Measurements from ENCODE around the gene SLC4A1.

Gene SLC4A1

GRCh38 chr17:44219616-44220212 lies 48.2 kb downstream of the SLC4A1 start, which contains the start of gene UBTF:
TSS of gene UBTF (minus strand) at chr17:44219675. CDS start at chr17:44218229, 1,446 bp downstream.
- DNase-seq = peak; percentile 66

GRCh38 chr17:44219108-44219615 lies 48.8 kb downstream of the SLC4A1 start:
- DNase-seq = peak; percentile 34

- DNase-seq = peak; percentile 94
These were observed 49.4 kb downstream of the SLC4A1 start for GRCh38 chr17:44218344-44219107.

GRCh38 chr17:44217738-44218343 lies 50.1 kb downstream of the SLC4A1 start:
- DNase-seq = no peak

- DNase-seq = no peak
These were observed 51.2 kb downstream of the SLC4A1 start for GRCh38 chr17:44216694-44217093.

- no peak for DNase-seq
These were observed 51.8 kb downstream of the SLC4A1 start for GRCh38 chr17:44216173-44216572.

DNA sequence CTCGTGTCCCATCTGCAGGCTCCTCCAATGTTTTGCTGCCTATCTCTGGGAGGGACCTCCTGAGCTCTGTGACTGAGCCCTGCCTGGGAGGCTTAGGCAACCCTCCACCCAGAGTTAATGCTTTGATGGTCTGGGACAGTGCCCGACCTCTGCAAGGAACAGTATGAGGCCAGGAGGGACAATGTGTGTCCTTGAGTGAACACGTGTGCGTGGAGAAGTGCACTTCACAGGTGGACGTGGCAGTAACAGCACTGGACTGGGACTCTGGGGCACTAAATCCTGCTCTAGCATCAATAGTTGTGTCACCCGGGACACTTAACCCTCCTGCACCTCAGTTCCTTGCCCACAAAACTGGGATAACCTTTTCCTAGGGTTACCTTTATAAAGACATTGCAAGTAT lies 53.0 kb downstream of the SLC4A1 start:
- no peak for DNase-seq

DNA sequence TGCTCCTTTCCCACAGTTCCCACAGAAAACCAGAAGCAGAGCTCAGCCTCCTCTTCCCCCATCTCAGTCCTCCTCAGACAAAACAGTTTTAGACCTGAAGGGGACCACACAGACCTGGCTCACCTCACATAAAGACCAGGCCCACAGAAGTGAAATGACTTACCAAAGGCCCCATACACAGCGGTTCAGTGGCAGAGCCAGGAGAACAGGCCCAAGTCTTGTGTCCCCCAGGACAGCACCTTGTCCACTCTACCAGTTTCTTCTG lies 53.8 kb downstream of the SLC4A1 start:
- DNase-seq = no peak

DNA sequence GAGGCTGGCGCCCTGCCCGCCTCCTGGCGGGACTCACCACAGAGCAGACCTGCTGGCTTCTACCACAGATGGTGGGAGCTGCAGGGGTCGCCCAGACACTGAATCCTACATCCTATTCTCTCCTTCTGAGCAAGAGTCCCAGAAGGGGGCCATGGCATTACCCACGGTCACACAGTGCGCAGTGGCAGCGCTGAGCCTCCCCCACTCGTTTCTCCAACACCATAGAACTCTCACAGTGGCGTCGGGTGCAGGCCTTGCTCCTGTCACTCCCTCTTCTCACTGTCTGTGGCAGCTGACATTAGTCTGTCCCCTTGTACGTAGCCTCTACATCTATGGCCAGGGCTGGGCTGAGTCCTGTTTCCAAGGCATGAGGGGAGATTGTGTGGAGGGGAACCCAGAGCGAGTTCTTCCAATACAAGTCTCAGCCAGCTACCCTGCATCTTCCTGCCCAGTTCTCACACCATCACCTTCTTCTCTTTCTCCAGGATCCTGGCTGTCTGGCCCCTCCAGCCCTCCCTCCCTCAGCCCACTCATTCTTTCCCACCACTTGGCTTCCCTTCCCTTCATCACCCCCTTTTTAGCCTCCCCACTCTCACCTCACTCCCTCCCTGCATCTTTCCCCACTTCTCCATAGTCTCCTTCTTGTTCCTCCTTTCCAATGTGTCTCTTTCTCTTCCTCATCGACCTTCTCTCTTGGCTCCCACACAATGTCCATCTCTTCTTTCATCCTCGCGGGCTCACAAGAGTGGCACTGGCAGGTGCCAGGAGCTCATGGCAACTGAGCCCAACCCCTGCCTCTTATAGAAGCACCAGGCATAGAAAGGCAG lies 54.3 kb downstream of the SLC4A1 start:
- DNase-seq = no peak

- no peak for DNase-seq
These were observed 55.2 kb downstream of the SLC4A1 start for GRCh38 chr17:44212507-44213402.

- DNase-seq = no peak
These were observed 56.4 kb downstream of the SLC4A1 start for GRCh38 chr17:44211281-44212265.

DNA sequence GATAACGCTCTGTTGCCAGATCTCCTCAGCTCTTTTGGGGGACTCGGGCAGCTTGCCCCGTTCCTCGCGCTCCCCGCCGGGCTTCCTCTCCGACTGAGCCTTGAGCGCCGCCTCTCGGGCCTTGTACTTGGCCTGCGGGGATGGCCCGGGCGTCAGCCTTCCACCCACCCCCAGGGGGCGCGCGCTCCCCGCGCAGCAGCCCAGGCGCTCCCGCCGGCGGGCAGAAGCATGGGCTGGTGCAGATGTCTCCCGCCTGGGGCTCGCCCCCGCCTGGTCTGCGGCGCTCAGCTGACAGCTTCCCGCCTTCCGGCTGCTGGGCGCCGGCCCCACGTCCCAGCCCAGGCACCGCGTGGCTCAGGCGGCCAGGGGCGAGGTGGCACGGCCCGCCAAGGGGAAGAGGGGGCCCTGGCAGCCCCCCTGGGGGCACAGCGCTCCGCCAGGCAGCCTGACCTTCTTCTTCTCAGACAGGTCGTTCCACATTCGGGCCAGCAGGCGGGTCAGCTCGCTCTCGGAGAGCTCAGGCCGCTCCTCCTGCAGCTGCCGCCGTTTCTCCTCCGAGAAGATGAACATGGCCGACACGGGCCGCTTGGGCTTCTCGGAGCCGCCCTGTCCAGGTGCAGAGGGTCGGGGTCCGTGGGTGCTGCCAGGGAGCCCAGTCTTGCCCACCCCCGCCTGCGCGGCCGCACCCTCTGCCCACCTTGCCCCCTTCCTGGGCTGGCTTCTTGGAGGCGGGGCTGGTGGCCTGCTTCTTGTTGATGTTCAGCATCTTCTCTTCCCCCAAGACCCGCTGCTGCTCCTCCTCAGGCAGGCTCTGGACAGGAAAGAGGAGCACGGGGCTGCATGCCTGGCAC lies 57.4 kb downstream of the SLC4A1 start:
- peak; percentile 51 for DNase-seq

DNA sequence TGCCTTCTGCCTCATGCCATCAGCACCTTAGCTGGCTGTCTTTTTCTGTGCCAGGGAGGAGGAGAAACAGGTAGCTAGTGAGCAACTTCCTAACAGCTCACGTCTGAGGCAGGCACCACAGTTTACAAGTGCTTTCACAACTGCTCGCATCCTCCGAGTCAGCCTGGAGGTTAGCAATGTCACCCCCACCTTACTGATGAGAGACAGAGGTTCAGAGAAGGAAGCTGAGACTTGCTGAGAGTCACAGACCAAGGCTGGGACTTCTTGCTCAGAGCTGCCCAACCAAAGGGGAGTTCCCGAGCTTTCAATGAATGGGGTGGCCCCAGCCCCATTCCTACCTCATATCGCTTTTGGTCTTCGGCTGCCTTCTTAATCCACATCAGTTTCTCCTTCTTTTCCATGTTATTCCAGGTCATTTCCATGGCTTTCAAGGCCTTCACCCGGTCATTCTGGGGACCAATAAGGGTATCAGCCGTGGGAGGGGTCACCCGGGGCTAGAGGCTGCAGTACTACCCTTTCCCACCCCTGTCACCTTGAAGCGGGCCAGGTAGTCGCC lies 58.1 kb downstream of the SLC4A1 start:
- DNase-seq = no peak

GRCh38 chr17:44207743-44208142 lies 60.2 kb downstream of the SLC4A1 start:
- DNase-seq = no peak

GRCh38 chr17:44207319-44207718 lies 60.6 kb downstream of the SLC4A1 start:
- no peak for DNase-seq

GRCh38 chr17:44206825-44207155 lies 61.1 kb downstream of the SLC4A1 start:
- no peak for DNase-seq

DNA sequence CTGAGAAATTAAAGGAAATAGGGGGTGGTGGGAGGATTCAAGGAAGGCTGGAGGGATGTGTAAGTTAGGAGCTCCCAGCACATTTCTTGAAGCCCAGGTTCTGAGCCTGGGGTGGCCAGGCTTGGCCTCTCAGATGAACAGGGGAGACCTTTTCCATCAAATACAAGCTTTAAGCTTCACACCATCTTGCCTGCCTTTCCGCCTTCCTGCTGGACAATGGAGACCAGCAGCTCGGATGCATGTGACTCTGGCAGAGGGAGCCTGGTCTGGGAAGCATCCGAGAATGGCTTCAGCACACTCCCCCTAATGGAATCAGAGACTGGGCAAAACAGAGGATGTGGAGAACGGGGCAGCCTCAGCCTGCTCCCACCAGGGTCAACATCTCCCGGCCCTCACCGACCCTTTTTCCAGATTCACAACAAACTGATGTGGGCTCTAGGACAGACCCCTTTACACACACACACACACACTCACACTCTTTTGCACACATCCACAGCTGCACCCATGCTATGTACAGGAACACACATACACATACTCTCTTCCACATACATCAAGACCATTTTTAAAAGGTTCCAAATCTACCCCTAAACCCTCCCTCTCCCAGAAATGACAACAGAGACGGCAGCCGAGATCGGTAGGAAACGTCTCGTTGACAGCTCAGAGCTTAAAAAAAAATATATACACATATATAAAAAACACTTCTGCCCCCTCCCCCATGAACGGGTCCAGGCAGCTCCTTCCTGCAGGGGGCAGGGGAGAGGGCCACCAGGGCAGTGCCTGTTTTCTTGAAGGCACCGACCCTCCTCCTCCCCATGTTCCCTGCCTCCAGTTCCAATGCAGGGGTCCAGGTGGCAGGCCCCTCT lies 61.7 kb downstream of the SLC4A1 start:
- DNase-seq = no peak

DNA sequence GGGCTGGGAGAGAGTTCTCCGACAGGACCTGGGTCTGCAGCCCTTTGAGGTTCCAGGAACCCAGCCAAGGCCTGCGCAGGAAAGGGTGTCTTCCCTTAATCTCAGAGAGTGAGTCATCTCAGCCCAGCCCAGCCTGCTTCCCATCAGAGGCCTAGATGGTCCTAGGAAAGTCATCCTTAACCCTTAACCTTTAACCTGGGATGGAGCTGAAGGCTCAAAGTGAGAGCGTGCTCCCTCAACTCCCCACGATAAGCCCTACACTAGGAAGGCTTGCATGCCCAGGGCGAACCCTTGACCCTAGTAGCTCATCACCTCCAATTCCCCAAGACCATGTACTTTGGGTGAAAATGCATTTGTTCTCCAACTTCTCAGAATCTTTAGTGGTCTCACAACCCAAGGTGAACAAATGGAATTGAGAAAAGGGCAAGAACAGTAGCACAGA lies 63.5 kb downstream of the SLC4A1 start:
- no peak for DNase-seq

All from NCI-H1092 (cell line).